GM06990 (cell line): ENCODE measurements around the gene SLC6A17.

Source experiments
- DNase-seq: peaks from one replicate; pipeline ENCODE4 v3.0.0-alpha.2; 2011; ENCODE audit not compliant: insufficient read length; ENCODE audit errors: extremely low read depth
- H3K27me3 ChIP-seq: replicated peaks from 2 replicates; pipeline ENCODE4 v1.6.0; 2011; ENCODE audit warnings: low read length; ENCODE audit not compliant: control insufficient read depth, insufficient read depth
- H3K36me3 ChIP-seq: 2 replicates; pipeline ENCODE4 v1.5.1; 2011; ENCODE audit warnings: low read length; ENCODE audit not compliant: control insufficient read depth, insufficient read depth
- H3K4me3 ChIP-seq: replicated peaks from 2 replicates; pipeline ENCODE4 v1.5.1; 2011; ENCODE audit warnings: low read depth, mild to moderate bottlenecking, control low read depth, low read length
- TF ChIP-seq, protein P1 (sequence below): IDR thresholded peaks from 2 replicates; pipeline ENCODE4 v1.5.1; 2011; ENCODE audit warnings: low read length, control low read depth, mild to moderate bottlenecking, inconsistent platforms; ENCODE audit not compliant: insufficient read depth, poor library complexity, severe bottlenecking

SLC6A17 gene

DNA sequence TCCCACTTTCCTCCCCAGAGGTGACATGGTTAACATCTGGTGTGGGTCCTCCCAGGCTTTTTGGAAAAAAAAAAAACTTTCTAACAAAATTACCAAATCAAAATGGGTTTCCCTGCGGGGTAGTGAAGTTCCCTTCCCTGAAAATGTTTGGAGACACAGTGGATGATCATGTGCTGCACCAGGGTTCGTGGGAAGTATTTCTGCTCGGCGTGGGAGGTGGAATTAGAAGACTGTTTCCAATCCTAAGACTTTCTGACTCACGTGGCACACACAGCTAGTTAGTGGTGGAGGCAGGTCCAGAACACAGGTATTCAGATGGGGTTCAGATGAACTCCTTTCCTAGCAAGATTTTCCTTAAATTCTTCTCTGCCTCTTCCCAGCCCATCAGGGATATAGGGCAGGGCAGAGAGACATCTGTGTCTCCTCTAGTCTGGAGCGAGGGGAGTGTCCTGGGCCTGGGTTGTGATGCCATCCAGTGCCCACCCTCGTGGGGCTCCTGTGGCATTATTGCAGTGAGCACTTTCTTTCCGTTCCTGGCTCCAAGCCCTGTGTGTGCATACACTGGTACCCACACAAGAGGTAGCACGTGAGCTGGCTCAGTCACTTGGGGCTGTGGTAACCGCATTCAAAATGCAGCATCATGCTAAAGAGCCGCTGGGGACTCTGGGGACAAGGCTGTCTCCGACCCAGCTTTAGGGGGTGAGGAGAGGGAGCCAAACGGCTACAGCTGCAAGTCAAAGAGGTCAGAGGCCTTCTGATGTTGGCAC is 87.3 kb downstream of the SLC6A17 start:
- TF ChIP-seq, protein P1, sequence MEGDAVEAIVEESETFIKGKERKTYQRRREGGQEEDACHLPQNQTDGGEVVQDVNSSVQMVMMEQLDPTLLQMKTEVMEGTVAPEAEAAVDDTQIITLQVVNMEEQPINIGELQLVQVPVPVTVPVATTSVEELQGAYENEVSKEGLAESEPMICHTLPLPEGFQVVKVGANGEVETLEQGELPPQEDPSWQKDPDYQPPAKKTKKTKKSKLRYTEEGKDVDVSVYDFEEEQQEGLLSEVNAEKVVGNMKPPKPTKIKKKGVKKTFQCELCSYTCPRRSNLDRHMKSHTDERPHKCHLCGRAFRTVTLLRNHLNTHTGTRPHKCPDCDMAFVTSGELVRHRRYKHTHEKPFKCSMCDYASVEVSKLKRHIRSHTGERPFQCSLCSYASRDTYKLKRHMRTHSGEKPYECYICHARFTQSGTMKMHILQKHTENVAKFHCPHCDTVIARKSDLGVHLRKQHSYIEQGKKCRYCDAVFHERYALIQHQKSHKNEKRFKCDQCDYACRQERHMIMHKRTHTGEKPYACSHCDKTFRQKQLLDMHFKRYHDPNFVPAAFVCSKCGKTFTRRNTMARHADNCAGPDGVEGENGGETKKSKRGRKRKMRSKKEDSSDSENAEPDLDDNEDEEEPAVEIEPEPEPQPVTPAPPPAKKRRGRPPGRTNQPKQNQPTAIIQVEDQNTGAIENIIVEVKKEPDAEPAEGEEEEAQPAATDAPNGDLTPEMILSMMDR, result peak; percentile 14
- no peak overlapping the region for H3K4me3 ChIP-seq
- H3K36me3 ChIP-seq, result no peaks in the 10 kb centered on the region
- no peaks in the 10 kb centered on the region for H3K27me3 ChIP-seq
- DNase-seq, result no peak

DNA sequence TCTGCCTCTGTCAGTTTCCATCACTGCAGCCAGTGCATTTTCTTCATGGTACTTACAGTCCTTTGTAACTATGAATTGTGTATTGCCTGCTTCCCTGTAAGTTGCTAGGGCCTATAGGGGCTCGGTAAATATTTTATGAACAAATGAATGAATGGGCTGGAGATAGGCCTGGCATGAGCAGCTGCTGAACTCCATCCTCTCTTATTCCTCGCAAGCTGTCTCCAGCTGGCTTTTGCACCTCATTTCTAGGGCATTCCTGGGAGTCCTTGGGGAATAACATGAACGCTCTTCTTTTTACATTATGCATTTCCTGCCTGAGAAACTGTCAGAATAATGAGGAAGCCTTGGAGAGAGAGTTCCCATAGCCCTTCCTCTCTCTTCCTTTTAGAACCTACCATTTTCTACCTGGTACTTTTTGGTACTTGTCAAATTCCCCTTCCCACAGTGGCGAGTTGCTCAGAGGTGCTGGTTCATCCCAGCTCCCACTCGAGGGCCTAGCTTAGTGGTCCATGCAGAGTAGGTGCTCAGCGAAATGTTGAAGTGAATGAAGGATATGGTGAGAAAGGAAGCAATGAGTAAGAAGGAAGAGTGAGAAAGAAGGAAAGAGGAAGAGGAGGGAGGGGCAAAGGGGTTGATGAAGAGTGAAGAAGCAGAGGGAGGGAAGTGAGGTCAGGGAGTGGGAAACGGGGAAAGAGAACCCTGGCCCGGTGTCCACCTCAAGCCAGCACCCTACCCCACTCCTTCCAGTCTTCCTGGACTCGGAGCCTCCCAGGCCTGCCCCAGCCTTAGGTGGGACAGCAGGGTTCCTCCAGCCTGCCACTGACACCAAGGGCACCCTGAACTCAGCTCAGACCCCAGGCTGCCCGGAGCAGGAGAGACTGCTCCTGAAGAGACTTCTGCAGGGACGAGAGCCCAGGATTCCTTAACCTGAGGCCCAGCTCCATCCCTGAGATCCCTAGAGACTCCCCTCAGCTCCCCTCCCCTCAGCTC is 89.4 kb downstream of the SLC6A17 start:
- no peak overlapping the region for H3K4me3 ChIP-seq
- no peaks in the 10 kb centered on the region for H3K36me3 ChIP-seq
- TF ChIP-seq, protein P1, result no peak
- no peaks in the 10 kb centered on the region for H3K27me3 ChIP-seq
- DNase-seq, result no peak

DNA sequence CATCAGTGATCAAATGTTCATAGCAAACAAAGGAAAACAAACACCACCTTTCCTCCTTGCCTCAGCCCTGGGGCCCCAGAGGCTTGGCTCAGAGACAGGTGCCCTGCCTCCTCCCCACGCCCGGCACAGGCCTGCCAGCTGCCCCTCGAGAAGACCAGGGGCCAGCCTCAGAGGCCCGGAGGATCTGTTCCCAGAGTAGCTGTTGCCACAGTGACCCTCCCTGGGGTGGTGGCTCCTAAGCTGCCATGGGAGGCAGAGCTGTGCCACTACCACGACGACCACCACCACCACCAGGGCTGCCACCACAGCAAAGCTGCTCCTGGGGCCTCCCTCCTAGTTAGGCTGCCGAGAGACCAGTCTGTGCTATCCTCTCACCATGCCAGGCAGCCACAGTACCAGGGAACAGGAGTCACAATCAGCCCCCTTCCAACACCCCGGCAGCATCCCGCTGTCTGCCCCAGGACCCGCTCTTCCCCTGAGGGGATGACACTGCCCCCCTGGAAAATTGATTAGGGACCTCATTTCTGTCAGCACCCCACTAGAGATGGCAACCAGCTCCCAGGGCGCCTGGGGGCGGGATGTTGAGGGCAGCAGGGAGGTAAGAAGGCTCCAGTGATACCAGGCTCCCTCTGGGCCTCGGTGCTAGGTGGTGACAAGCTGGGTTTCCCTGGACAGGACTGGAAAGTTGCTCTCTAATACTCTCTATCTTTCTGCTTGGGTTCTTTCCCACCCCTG is 90.3 kb downstream of the SLC6A17 start:
- TF ChIP-seq, protein P1, result no peak
- no peak for DNase-seq
- no peak overlapping the region for H3K4me3 ChIP-seq
- H3K27me3 ChIP-seq, result no peaks in the 10 kb centered on the region
- no peaks in the 10 kb centered on the region for H3K36me3 ChIP-seq

DNA sequence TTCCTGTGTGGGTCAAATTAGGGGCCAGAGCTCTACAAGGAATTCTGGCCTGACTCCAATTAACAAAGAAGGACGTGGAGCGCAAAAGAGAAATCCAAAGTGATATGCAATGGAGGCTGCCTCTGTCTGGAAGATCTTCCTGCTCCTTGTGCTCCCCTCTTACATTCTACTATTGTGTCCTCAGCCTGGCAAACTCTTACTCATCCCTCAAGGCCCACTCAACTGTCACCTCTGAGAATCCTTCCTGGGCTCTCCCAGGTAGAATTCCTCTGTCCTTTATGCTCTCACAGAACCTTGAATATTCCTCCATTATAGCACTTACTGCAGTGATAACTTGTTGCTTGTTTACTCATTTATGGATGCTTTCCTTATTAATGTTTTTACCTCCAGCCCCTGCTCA is 91.2 kb downstream of the SLC6A17 start:
- Histone ChIP-seq H3K27me3 (no peaks in the 10 kb centered on the region), H3K36me3 (no peaks in the 10 kb centered on the region), H3K4me3 (no peak overlapping the region)
- TF ChIP-seq, protein P1, result no peak
- no peak for DNase-seq

DNA sequence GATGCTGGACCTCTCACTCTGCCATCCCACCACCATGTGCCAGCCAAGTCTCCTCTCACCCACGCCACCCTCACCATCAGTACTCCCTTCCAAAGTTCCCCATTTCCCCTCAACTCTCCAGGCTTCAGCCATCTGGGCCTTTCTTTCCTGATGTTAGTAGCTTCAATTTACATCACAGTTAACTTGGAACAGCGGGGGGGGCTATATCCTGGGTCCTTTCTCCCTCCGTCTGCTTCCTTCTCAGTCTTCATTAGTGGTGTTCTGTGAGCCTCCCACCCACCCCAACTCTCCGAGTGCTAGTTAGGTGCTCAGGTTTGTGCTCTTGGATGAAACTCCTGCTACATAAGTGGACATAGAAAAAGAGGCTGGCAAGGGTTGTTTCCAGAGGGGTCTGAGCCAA is 91.8 kb downstream of the SLC6A17 start:
- no peaks in the 10 kb centered on the region for H3K27me3 ChIP-seq
- no peaks in the 10 kb centered on the region for H3K36me3 ChIP-seq
- DNase-seq, result no peak
- TF ChIP-seq, protein P1, result no peak
- no peak overlapping the region for H3K4me3 ChIP-seq
